K562 (cell line): ENCODE data around the gene LCE3A. TPM values are rescaled to one million over a fixed set of nuclear protein-coding genes. Genes with fewer than 3 reads are reported as not detected.

Source experiments
- ATAC-seq: fragments of 200-7000 bp; cut with Tn5 transposase; 3 replicates; pipeline ENCODE4 v1.9.1; 2020; ENCODE audit warnings: moderate library complexity
- Bru-seq: library from RNA; stranded (reverse); fragments of 400-500 nt; gene quantifications from one replicate; lab custom pipeline; 2021; lab: Mats Ljungman, UMichigan
- BruChase-seq, 2 experiments: library from RNA; stranded (reverse); fragments of 400-500 nt; gene quantifications; one replicate each; lab custom pipeline; 2021; lab: Mats Ljungman, UMichigan
- BruUV-seq: library from RNA; stranded (reverse); fragments of 400-500 nt; replicated peaks from 2 replicates; lab custom pipeline; 2021; lab: Mats Ljungman, UMichigan
- CTCF ChIA-PET: fragments of 300-600 bp; formaldehyde crosslinking; extraction: SDS; loops from one replicate; lab custom pipeline; 2021; ENCODE audit warnings: low intra/inter-chr PET ratio; lab: Yijun Ruan, JAX
- POLR2A ChIA-PET: fragments of 300-600, 350-650 bp; sonication (Branson Sonifier 250); formaldehyde crosslinking; extraction: SDS; loops from one replicate; lab custom pipeline; 2021; ENCODE audit warnings: antibody characterized with exemption, inconsistent platforms; lab: Yijun Ruan, JAX
- DNase-seq, 4 experiments: peaks; one replicate each; pipeline versions ENCODE4 v3.0.0 to v3.0.0-alpha.2; 2011 to 2018; ENCODE audit warnings: low spot score in 3 of 4, mixed read lengths in 3 of 4; ENCODE audit errors: extremely low read depth in 1 of 4
- FAIRE-seq: peaks from 2 replicates; lab custom pipeline; 2011; peaks lifted over from hg19 to GRCh38; lab: Jason Lieb, UNC
- H2AFZ ChIP-seq: 2 replicates; pipeline ENCODE4 v1.6.0; 2011; ENCODE audit warnings: low read depth, low read length, control low read depth, inconsistent platforms
- H3K27ac ChIP-seq: fragments of 200-600 bp; 3 replicates; pipeline ENCODE4 v1.8.0; 2011; ENCODE audit warnings: low read depth, mild to moderate bottlenecking, control low read depth, inconsistent platforms, low read length, moderate library complexity, mixed read lengths; ENCODE audit errors: extremely low read depth
- H3K27me3 ChIP-seq, 2 experiments: fragments of 300-600 bp in 1 of 2; 2 replicates in 1 of 2; 3 replicates in 1 of 2; pipeline versions ENCODE4 v1.6.0 to v1.8.0; 2011; ENCODE audit warnings: inconsistent platforms in 2 of 2, low read length in 2 of 2, mild to moderate bottlenecking in 1 of 2, mixed read lengths in 1 of 2, moderate library complexity in 1 of 2; ENCODE audit not compliant: control insufficient read depth in 2 of 2, insufficient read depth in 2 of 2
- H3K36me3 ChIP-seq: fragments of 300-600 bp; 3 replicates; pipeline ENCODE4 v1.8.0; 2011; ENCODE audit warnings: mild to moderate bottlenecking, low read length, inconsistent platforms; ENCODE audit not compliant: control insufficient read depth, insufficient read depth
- H3K4me1 ChIP-seq, 2 experiments: fragments of 200-600 bp in 1 of 2; replicated peaks in 1 of 2; 2 replicates in 1 of 2; 3 replicates in 1 of 2; pipeline versions ENCODE4 v1.5.1 to v1.8.0; 2011; ENCODE audit warnings: inconsistent platforms in 2 of 2, low read length in 2 of 2, mild to moderate bottlenecking in 1 of 2, mixed read lengths in 1 of 2, moderate library complexity in 1 of 2; ENCODE audit not compliant: control insufficient read depth in 2 of 2, insufficient read depth in 2 of 2
- H3K4me2 ChIP-seq: 2 replicates; pipeline ENCODE4 v1.6.1; 2011; ENCODE audit warnings: low read length, control low read depth, inconsistent platforms, mixed read lengths; ENCODE audit not compliant: insufficient read depth
- H3K4me3 ChIP-seq: fragments of 200-600 bp; sonication (generic), shearing (Covaris generic); 2 replicates; pipeline ENCODE4 v1.5.1; 2016; ENCODE audit warnings: control low read depth, inconsistent platforms
- H3K79me2 ChIP-seq: fragments of 200-600 bp; 3 replicates; pipeline ENCODE4 v1.8.0; 2011; ENCODE audit warnings: low read length, inconsistent platforms; ENCODE audit not compliant: control insufficient read depth, insufficient read depth
- H3K9ac ChIP-seq, 2 experiments: 2 replicates each; pipeline versions ENCODE4 v1.6.0 to v1.6.1; 2011; ENCODE audit warnings: low read depth in 2 of 2, low read length in 2 of 2, control low read depth in 1 of 2, inconsistent platforms in 1 of 2, mild to moderate bottlenecking in 1 of 2, mixed read lengths in 1 of 2; ENCODE audit not compliant: insufficient read depth in 1 of 2
- H3K9me1 ChIP-seq: one replicate; pipeline ENCODE4 v1.6.0; 2011; ENCODE audit warnings: inconsistent platforms, mild to moderate bottlenecking, low read length, moderate library complexity; ENCODE audit not compliant: control insufficient read depth, insufficient read depth
- H3K9me3 ChIP-seq: replicated peaks from 2 replicates; pipeline ENCODE4 v1.5.1; 2011; ENCODE audit warnings: low read depth, low read length, inconsistent platforms; ENCODE audit not compliant: control insufficient read depth, insufficient read depth
- H4K20me1 ChIP-seq: replicated peaks from 2 replicates; pipeline ENCODE4 v1.6.1; 2011; ENCODE audit warnings: low read length, inconsistent platforms, mixed read lengths; ENCODE audit not compliant: control insufficient read depth, insufficient read depth
- HES1 ChIP-seq: fragments of 450-650 bp; IDR thresholded peaks from 2 replicates; pipeline ENCODE4 v1.6.1; 2016; ENCODE audit warnings: low read depth, mild to moderate bottlenecking, moderate library complexity
- TBP ChIP-seq: optimal IDR thresholded peaks from 2 replicates; pipeline ENCODE3; 2011; ENCODE audit warnings: low read depth, low read length, improper control_type of control experiment
- WGBS: fragments of 100-300 bp; shearing (Covaris generic); methylation state at CpG from one replicate; pipeline ENCODE4 v1.1.6; 2016; ENCODE audit warnings: low coverage, mixed read lengths; ENCODE audit not compliant: insufficient coverage; ENCODE audit errors: missing lambda C conversion rate; 5-methylcytosine and 5-hydroxymethylcytosine counted together
- in situ Hi-C: fragments of 300-500 bp; cut with MboI; formaldehyde crosslinking; loops from 4 replicates; pipeline ENCODE4 v1.15.0; 2018; ENCODE audit warnings: inconsistent platforms, mixed read lengths
- intact Hi-C: fragments of 100-400 bp; cut with micrococcal nuclease; formaldehyde crosslinking; loops from 2 replicates; pipeline ENCODE4 v1.14.2; 2022
- long read RNA-seq, 3 experiments: library from polyadenylated mRNA in 2 of 3; library from RNA in 1 of 3; unstranded in 2 of 3; stranded (forward) in 1 of 3; transcript quantifications; one replicate each; pipeline ENCODE4 v2.0.0, GENCODE V29; 2019 to 2022
- polyA minus RNA-seq, 3 experiments: library from RNA; depleted of rRNA, polyadenylated mRNA; stranded (reverse); fragments of >200 nt; gene quantifications; 2 replicates each; pipeline ENCODE4 v1.2.3, GENCODE V29; 2011
- polyA plus RNA-seq, 8 experiments: library from polyadenylated mRNA; depleted of rRNA in 4 of 8; stranded (reverse) in 5 of 8; unstranded in 3 of 8; fragments of >200 nt; fragmentation: Nextera tagmentation in 2 of 8; fragmentation: Illumina TruSeq in 1 of 8; extraction: Ambion mirVana in 2 of 8; extraction: Trizol in 1 of 8; gene quantifications; 2 replicates each; pipeline versions ENCODE4 v1.2.1 to v1.2.3, GENCODE V29; 2011 to 2014; ENCODE audit warnings: inconsistent platforms in 1 of 8, missing spikeins in 1 of 8
- total RNA-seq, 7 experiments: library from RNA; depleted of rRNA in 6 of 7; stranded (reverse); fragments of >200 nt in 6 of 7; fragmentation: Illumina TruSeq in 2 of 7; extraction: Trizol in 2 of 7; gene quantifications; 2 replicates each; pipeline versions ENCODE4 v1.2.1 to v1.2.3, GENCODE V29; 2011 to 2021; ENCODE audit warnings: low replicate concordance in 1 of 7

Gene LCE3A, protein sequence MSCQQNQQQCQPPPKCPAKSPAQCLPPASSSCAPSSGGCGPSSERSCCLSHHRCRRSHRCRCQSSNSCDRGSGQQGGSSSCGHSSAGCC
- total RNA-seq (2011; cell fraction: chromatin; rRNA removed; ENCODE audit: low replicate concordance) = not detected in 2 replicates
- not detected in 2 replicates for total RNA-seq (2011; cell fraction: nucleolus; rRNA removed)
- total RNA-seq (2011; cell fraction: nucleoplasm; rRNA removed) = not detected in 2 replicates
- not detected in 2 replicates for total RNA-seq (2014; rRNA removed)
- total RNA-seq (2014; rRNA removed; fragmentation: Illumina TruSeq; extraction: Trizol) = not detected in 2 replicates
- total RNA-seq (2015; rRNA removed; fragmentation: Illumina TruSeq; extraction: Trizol) = not detected in 2 replicates
- not detected in 2 replicates for total RNA-seq (2021)
- not detected in 2 replicates for polyA plus RNA-seq (2011; rRNA removed)
- polyA plus RNA-seq (2011; cell fraction: cytosol; rRNA removed) = not detected in 2 replicates
- not detected in 2 replicates for polyA plus RNA-seq (2011; cell fraction: nucleus; rRNA removed)
- polyA plus RNA-seq (2012) = not detected in 2 replicates
- not detected in 2 replicates for polyA plus RNA-seq (2014; fragmentation: Illumina TruSeq; extraction: Trizol)
- polyA plus RNA-seq (2014; fragmentation: Nextera tagmentation; extraction: Ambion mirVana) = not detected
- not detected in 2 replicates for polyA plus RNA-seq (2014; rRNA removed)
- polyA minus RNA-seq (2011; rRNA and poly(A)+ RNA removed) = not detected in 2 replicates
- polyA minus RNA-seq (2011; cell fraction: cytosol; rRNA and poly(A)+ RNA removed) = not detected in 2 replicates
- polyA minus RNA-seq (2011; cell fraction: nucleus; rRNA and poly(A)+ RNA removed) = not detected in 2 replicates
- Bru-seq, nascent RNA = not detected
- not detected for BruChase-seq, experiment 1, labeled RNA remaining after a 2-hour chase
- BruChase-seq, experiment 2, labeled RNA remaining after a 6-hour chase = not detected
- long read RNA-seq, experiment 1 = 0 reads
- long read RNA-seq, experiment 2 = 0 reads
- long read RNA-seq, experiment 3 = 0 reads

- DNase-seq = no peak
- Histone ChIP-seq H2AFZ (no peak within 1 kb of the TSS), H3K9ac (no peak within 1 kb of the TSS), H3K27ac (no peak within 1 kb of the TSS), H3K9me3 (no peaks in the 10 kb centered on the region), H3K4me3 (no peak within 1 kb of the TSS), H3K4me2 (no peak within 1 kb of the TSS), H4K20me1 (0 out of 2 replicates have a peak, but pooled peaks cover 6% of the 10 kb centered on the region), H3K79me2 (no peaks in the 10 kb centered on the region), H3K36me3 (no peaks in the 10 kb centered on the region), H3K4me1 (peaks cover 0 to 9% of the 10 kb centered on the region in 2 experiments; a peak in 2 of 5 replicates), H3K9me1 (no peaks in the 10 kb centered on the region), H3K27me3 (no peaks in the 10 kb centered on the region)
- 0% methylated on average over 10 of the region's 10 CpGs for WGBS
- ATAC-seq = no peak
- no peak for FAIRE-seq
- no TSS peak for BruUV-seq
- ChIA-PET CTCF (no interaction called here), POLR2A (interaction anchor here (1.3 kb wide), 1 partner anchor 30 kb away, joined by 5 read pairs; no protein-coding TSS in a partner anchor)
- intact Hi-C loops = no loop called here
- TF ChIP-seq TBP (no peak), HES1 (no peak)
- in situ Hi-C loops = no loop called here
Measured at GRCh38 chr1:152622803-152623202, at the start of gene LCE3A. LCE3A (minus strand) TSS chr1:152623103; CDS start chr1:152623103, 0 bp downstream.
